ENCODE measurements around the gene C1orf210. TPM values are rescaled to one million over a fixed set of nuclear protein-coding genes. Genes with fewer than 3 reads are reported as not detected.

The C1orf210 gene
- total and polyA plus RNA-seq, 9 of the 15 experiments (the other 6 are each of a cell fraction or from before 2014, with no cell fraction given), result 0.21 TPM; not detected in 8

- Histone ChIP-seq H3K27me3 (ENCODE audit: control insufficient read depth in 2 of 2, insufficient read depth in 2 of 2, low read length in 2 of 2) (peaks cover 6 to 21% of the 10 kb centered on the region in 2 experiments; a peak in 3 of 5 replicates), H3K4me2 (ENCODE audit: insufficient read depth, low read length) (no peak overlapping the region), H2AFZ (ENCODE audit: low read depth, low read length) (no peak overlapping the region), H3K79me2 (ENCODE audit: control insufficient read depth, insufficient read depth, low read length) (no peaks in the 10 kb centered on the region), H3K27ac (ENCODE audit: extremely low read depth, low read depth, low read length) (no peak overlapping the region), H4K20me1 (replicated peaks; ENCODE audit: control insufficient read depth, insufficient read depth, low read length) (peaks cover 8% of the 10 kb centered on the region; the same call in 1 of the 2 replicates), H3K9ac (ENCODE audit: insufficient read depth in 1 of 2, low read depth in 2 of 2, low read length in 2 of 2) (peak overlapping the region in 1 of 2 experiments; percentile 77; a peak in 1 of 4 replicates), H3K36me3 (ENCODE audit: control insufficient read depth, insufficient read depth, low read length) (no peaks in the 10 kb centered on the region), H3K9me3 (replicated peaks; ENCODE audit: control insufficient read depth, insufficient read depth, low read depth, low read length) (no peaks in the 10 kb centered on the region), H3K4me3 (no peak overlapping the region), H3K9me1 (ENCODE audit: control insufficient read depth, insufficient read depth, low read length) (no peaks in the 10 kb centered on the region), H3K4me1 (replicated peaks in 1 of 2; ENCODE audit: control insufficient read depth in 2 of 2, insufficient read depth in 2 of 2, low read length in 2 of 2) (peaks cover 3 to 14% of the 10 kb centered on the region in 2 experiments; a peak in 3 of 5 replicates)
- TF ChIP-seq BCL6 (CRISPR knock-in tag; IDR thresholded peaks at IDR 0.05) (no peak), TFAP4 (CRISPR knock-in tag; IDR thresholded peaks at IDR 0.05; ENCODE audit: borderline replicate concordance) (0 out of 2 replicates have a peak, but pooled peaks have one; percentile 16), NCOA2 (IDR thresholded peaks at IDR 0.05; ENCODE audit: partially characterized antibody in 2 of 2) (no peak), EGR1 (conservative IDR thresholded peaks at IDR 0.05) (peak; percentile 91), MXD1 (CRISPR knock-in tag; IDR thresholded peaks at IDR 0.05; ENCODE audit: borderline replicate concordance, poor library complexity, severe bottlenecking) (no peak), RBM22 (IDR thresholded peaks at IDR 0.05; ENCODE audit: low read depth, low read length, poor library complexity, severe bottlenecking) (no peak), MCM3 (IDR thresholded peaks at IDR 0.05) (no peak), RBM14 (IDR thresholded peaks at IDR 0.05; ENCODE audit: borderline replicate concordance, insufficient read depth, low read depth, low read length) (no peak), ZNF668 (CRISPR knock-in tag; IDR thresholded peaks at IDR 0.05) (no peak), RCOR1 (IDR thresholded peaks at IDR 0.05; ENCODE audit: borderline replicate concordance in 1 of 2, low read depth in 2 of 2, low read length in 2 of 2) (peak in 1 of 2 experiments; percentile 26; a peak in 1 of 4 replicates)
- TF ChIP-seq, protein P1, sequence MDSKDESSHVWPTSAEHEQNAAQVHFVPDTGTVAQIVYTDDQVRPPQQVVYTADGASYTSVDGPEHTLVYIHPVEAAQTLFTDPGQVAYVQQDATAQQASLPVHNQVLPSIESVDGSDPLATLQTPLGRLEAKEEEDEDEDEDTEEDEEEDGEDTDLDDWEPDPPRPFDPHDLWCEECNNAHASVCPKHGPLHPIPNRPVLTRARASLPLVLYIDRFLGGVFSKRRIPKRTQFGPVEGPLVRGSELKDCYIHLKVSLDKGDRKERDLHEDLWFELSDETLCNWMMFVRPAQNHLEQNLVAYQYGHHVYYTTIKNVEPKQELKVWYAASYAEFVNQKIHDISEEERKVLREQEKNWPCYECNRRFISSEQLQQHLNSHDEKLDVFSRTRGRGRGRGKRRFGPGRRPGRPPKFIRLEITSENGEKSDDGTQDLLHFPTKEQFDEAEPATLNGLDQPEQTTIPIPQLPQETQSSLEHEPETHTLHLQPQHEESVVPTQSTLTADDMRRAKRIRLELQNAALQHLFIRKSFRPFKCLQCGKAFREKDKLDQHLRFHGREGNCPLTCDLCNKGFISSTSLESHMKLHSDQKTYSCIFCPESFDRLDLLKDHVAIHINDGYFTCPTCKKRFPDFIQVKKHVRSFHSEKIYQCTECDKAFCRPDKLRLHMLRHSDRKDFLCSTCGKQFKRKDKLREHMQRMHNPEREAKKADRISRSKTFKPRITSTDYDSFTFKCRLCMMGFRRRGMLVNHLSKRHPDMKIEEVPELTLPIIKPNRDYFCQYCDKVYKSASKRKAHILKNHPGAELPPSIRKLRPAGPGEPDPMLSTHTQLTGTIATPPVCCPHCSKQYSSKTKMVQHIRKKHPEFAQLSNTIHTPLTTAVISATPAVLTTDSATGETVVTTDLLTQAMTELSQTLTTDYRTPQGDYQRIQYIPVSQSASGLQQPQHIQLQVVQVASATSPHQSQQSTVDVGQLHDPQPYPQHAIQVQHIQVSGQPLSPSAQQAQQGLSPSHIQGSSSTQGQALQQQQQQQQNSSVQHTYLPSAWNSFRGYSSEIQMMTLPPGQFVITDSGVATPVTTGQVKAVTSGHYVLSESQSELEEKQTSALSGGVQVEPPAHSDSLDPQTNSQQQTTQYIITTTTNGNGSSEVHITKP (IDR thresholded peaks at IDR 0.05; ENCODE audit: partially characterized antibody), result no peak
- peak; percentile 44 to 59 (median 56) for DNase-seq (ENCODE audit: extremely low read depth in 1 of 4, low spot score in 3 of 4)
- intact Hi-C loops (cut with micrococcal nuclease) (no loop called here), in situ Hi-C loops (cut with MboI) (no loop called here)
- BruUV-seq (replicated peaks), result no TSS peak
- no peak for FAIRE-seq
- 35% methylated on average over 15 of the region's 15 CpGs for WGBS (ENCODE audit: insufficient coverage, low coverage, missing lambda C conversion rate)
- ChIA-PET POLR2A (no interaction called here), CTCF (ENCODE audit: low intra/inter-chr PET ratio) (no interaction called here)
- ATAC-seq, result peak; percentile 42
Measured at GRCh38 chr1:43317817-43318471, 32.6 kb upstream of the C1orf210 start.
